ENCODE measurements around the gene DPYD.

Gene DPYD

DNA sequence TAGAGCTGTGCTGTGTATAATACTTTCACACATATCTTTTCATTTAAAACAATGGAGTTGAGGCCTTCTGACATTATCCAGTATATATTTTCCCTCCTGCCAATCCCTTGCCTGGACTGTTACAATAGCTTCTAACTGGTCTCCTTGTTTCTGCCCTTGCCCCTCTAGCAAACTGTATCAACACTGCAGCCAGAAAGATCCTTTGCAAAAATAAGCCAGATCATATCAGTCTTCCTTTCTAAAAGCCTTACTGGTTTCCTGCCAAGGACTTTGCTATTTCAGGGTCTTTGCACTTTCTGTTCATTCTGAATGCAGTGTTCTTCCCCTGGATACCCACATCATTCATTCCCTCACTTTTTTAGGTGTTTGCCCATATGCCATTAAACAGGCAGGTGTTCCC is 829.2 kb downstream of the DPYD start:
- DNase-seq (ENCODE audit: low spot score) = no peak

DNA sequence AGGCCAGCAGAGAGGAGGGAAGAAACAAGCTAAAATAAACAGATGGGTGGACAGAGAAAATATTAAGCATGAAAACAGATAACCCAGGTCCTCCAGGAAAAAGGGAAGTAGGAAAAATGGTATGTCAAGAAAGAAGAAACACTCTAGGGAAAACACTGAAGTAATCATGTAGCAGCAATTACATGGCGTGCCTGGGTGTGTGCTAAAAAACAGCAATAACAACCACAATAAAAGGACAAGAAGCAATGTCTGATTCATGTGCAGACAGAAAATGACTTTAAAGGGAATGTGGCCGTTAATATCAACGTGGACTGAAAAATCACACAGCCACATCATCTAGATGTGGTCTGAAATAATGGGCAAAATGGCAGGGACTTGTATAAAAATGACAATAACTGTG is 829.6 kb downstream of the DPYD start:
- no peak for DNase-seq (ENCODE audit: low spot score)

DNA sequence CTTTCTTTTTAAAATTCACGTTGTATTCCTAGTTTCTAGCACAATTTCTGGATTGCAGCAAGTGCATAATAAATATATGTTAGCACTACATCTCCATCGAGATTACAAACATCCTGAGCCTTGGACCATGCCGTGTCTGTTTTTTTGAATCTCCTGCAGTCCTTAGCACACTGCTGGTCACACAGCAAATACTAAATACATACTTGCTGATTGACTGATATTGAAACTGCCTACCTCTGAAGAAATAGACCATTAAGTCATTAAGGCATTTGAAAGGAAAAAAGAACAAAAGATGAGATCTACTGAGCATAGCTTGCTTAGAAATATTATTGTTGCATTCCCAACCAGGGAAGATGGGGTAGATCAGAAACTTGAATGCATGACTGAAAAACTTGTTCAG is 830.1 kb downstream of the DPYD start:
- DNase-seq (ENCODE audit: low spot score) = no peak

DNA sequence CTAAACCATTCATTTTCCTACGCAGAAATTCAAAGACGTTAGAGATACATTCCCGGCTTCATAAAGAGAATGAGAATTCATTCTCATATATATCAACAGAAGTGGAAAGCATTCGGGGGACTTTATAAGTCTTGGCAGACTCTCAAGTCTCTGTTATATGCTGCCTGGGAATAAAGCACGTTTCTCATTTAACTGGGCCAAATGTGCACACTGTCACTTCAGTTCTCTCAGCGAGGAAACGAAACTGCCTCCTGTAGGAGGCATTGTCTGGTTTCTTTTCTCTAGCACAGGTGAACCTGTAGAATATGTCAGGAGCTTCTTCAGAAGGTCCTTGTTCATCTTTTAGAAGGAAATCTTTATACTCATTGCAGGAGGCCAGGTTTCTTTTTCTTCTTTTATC is 831.7 kb downstream of the DPYD start:
- DNase-seq (ENCODE audit: low spot score) = no peak

DNA sequence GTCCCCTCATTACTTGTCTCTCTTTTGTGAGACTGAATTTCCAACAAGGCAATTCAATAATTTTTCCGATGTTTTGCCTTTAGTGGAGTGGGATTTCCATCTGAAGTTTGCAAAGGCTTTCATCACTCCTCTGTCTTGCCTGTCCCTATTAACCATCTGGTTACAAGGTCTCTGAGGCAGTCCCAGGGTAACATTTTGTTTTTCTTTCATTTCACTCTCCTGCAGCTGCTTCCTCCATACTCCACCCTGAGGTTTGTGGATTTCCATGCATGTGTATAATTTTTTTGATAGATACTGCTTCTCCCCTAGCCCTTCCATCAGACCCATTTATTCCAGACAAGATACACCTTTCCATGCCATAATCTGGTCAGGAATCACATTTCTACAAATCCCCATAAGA is 832.4 kb downstream of the DPYD start:
- DNase-seq (ENCODE audit: low spot score) = no peak

DNA sequence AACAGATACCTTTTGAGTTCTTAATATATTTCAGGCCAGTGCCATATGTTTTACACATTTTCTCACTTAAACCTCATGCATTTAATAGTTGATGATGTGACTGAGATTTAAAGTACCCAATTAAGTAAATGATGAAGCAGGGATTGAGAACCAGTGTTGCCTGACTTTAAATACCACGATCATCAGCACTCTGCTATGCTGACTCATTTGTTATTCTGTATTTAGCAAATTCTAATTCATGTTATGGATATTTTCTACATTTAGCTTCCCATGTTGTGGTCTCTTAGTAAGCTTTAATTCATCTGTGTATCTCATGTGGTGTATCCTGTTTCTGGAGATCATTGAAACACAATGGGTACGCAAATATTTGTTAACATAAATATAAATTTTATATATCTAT is 836.3 kb downstream of the DPYD start:
- peak; percentile 7 for DNase-seq (ENCODE audit: low spot score)

DNA sequence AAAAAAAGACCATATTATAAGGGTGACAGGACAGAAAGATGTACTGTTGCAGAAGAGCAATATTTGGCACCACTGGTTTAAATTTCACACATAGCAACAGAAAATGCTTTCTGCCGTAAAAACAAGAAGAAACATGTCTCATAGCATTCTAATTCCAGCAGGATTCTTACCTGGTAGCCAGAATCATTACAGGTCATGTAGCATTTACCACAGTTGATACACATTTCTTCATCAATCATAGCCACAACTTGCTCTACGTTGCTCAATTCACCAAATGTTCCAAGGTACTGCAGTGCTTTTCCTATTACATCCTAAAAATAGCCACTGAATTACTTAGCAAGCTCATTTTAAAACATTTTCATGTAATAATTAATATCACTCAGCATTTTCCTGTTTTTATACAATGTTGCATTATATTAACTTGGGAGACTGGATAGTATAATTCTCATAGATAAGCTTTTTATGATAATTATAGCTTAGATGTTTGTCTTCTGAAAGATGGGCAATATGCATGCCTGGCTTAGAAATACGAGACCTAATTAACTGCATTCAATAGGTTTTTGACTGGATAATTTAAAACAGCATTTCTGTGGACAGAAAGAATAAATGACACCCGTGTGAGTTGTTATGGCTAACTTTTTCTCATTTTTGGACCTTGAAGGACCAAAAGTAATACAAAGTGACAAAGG is 838.5 kb downstream of the DPYD start:
- no peak for DNase-seq (ENCODE audit: low spot score)

DNA sequence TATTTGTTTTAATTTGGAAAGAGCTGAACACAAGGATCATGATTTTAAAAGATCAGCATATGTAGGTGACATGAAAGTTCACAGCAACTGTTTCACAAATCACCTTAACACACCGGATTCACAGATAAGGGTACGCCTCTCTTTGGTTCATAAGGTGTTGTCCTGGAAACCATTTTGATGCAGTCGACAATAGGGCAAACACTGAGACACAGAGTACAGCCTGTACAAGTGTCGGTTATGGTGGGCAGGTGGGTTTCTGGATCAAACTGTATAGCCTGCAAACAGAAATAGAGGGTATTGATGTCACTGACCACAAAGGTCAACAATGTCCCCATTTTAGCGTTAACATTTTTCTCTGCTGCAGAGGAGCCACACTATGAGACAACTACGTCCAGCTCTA is 842.0 kb downstream of the DPYD start:
- no peak for DNase-seq (ENCODE audit: low spot score)

DNA sequence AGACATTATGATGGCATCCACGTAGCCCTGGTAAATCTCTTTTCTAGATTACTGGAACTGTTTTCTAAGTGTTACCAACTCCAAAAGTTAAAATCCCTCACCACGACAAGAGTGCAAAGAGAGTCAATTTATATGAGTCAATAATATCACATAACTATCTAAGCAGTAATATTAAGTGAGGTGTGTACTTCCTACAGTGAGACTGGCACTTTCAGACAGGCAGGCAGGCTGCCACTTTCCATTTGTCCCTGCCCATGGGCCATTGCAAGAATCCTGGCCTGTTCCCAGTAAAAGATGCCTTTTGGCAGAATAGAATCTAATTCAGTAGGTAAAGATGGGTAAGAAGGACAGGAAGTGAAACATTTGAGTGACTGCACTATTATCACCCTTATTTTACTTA is 843.6 kb downstream of the DPYD start:
- no peak for DNase-seq (ENCODE audit: low spot score)

DNA sequence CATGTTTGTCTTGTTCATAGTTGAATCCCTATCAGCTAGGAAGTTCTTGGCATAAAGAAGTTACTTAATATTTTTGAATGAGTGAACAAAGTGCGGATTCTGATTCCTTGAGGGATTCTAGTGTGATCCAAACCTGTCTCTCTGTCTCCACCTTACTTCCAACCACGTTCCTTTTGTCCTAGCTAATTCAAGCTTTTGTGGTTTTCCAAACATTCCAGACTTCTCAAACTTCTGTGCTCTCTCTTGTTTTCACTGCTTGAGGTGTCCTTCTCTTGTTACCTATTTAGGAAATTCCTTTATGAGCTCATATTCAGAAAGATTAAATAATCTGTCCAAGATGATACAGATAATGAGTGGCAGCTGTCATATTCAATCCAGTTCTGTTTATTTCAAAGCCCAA is 846.1 kb downstream of the DPYD start:
- DNase-seq (ENCODE audit: low spot score) = no peak

DNA sequence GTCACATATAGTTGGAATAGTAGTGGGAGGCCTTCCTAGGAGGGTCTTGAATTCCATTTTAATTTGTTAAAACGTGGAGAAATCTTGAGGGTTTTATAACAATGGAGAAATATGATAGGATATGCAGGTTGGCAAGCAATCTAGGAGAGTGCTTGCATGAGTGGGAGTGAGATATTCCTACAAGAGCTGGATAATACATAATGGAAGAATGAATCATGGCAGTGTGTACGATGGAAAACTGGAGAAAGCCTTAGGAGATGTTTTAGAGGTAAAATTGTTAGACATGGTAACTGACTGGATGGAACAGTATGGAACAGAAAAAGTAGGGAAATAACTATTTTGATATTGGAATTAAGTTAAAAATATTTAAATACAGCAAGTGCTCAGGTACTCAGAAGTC is 846.9 kb downstream of the DPYD start:
- no peak for DNase-seq (ENCODE audit: low spot score)

DNA sequence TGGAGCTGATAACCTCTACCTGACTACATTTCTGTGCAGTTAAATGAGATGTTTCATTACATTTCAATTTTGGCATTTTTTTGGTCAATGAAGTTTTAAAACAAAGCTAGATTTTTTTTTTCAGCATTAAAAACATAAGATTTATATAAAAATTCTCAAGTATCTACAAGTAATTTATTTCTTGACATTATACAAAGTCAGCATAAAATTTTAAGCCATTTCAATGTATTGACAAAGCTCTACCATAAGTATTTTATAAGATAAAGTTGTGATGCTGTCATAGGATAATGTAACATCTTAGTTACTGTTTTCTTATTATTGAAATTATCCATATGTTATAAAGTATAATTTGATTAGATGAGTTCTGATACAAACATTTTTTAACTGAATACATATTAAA is 847.7 kb downstream of the DPYD start:
- no peak for DNase-seq (ENCODE audit: low spot score)

DNA sequence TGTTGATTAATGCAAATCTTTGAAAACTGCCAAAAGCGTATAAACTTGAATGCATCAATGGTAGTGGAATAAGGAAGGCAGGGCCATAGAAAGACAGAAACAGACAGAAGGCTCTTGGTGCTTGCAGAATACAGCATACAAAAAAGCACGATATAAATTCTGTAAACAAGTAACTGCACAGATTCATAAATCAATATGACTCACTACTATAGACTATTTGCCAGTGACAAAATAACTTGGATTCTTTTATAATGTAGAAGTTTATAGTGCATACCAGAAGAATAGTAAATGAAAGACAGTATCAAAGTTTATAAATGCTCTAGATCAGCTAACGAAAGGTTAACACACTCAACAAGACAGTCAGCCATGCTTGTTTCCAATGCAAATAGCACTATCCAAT is 849.7 kb downstream of the DPYD start:
- peak; percentile 5 for DNase-seq (ENCODE audit: low spot score)

DNA sequence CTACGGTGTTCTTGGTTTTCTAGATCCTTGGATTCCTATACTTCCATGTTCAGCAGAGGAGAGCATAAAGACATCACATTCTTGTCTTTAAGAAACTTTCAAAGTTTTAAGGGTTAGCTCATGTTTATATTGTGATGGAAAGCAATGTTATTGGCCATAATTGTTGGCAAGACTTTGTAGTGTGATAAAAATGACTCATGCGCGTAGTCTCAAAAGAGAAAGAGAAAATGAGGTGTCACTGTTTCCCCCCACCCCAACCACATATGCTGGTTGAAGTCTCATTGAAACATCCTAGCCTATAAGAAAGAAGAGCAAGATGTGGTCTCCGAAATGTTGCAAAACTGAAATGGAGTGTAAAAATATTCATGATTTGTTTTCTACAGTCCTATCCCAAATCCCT is 850.5 kb downstream of the DPYD start:
- no peak for DNase-seq (ENCODE audit: low spot score)

DNA sequence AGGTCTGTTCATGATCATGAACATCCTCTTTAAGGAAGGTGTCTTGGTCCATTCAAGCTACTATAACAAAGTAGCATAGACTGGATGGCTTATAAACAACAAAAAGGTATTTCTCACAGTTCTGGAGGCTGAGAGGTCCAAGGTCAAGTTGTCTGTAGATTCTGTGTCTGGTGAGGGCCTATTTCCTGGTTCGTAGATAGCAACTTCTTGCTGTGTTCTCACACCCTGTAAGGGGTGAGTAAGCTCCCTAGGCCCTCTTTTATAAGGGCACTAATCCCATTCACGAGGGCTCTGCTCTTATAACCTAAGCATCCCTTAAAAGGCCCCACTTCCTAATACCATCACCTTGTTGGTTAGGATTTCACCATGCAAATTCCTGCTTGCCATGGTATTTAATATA is 851.5 kb downstream of the DPYD start:
- DNase-seq (ENCODE audit: low spot score) = no peak

DNA sequence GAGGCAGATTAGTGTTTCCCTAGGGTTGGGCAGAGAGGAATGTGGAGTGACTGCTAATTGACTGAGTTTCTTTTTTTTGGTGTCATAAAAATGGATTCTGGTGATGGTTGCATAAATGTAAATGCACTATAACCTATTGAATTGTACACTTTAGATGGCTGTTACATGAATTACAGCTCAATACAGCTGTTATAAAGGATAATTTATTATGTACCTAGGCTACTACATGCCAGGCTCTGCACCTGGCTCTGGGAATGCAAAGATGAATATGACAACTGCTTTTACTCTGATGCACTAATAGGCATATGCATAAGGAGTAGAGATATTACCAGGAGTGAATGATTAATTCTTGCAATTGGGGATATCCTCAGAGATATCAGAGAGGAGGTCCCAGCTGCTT is 854.0 kb downstream of the DPYD start:
- DNase-seq (ENCODE audit: low spot score) = no peak

DNA sequence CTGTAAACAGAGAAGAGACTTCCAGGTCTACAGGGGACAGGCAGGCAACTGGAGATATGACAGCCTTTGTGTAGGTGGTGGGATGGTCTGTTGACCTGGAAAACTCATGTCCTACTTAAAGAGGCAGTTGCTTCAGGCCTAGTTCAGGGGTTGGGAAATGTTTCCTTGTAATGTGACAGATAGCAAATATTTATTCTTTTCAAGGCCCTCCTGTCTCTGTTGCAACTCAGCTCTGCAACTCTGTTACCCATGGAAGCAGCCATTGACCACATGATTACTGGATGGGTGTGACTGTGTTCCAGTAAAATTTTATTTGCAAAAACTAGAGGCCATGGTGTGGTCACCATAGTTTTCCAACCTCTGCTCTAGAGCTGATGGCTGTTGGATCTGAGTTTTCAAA is 857.3 kb downstream of the DPYD start:
- DNase-seq (ENCODE audit: low spot score) = no peak

DNA sequence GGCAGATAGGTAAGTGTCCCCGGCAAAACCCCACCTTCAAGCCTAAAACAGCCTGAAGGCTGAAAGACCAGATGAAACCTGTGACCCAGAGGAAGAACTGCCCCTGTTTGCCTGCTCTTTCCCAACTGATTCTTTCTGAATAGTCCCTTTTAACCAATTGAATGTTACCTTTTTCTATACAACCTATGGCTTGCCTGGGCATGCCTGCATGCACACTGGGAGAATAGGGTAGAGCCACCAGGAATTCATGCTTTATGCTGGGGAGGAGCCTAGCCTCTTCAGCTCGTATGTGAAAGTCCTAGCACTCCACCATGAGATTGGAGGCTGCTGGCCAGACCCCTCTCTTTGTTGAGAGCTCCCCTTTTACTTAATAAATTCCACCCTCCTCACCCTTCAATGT is 859.2 kb downstream of the DPYD start:
- no peak for DNase-seq (ENCODE audit: low spot score)

DNA sequence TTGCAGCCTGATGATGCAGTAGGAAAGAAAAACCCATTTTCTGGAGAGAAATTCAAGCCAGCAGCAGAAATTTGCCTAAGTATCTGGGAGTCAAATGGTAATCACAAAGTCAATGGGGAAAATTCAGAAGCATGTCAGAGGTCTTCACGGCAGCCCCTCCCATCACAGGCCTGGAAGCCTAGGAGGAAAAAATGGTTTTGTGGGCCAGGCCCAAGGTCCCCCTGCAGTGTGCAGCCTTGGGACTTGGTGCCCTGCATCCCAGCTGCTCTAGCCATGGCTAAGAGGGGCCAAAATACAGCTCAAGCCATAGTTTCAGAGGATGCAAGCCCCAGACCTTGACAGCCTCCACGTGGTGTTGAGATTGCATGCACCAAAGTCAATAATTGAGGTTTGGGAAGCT is 864.4 kb downstream of the DPYD start:
- DNase-seq (ENCODE audit: low spot score) = no peak

DNA sequence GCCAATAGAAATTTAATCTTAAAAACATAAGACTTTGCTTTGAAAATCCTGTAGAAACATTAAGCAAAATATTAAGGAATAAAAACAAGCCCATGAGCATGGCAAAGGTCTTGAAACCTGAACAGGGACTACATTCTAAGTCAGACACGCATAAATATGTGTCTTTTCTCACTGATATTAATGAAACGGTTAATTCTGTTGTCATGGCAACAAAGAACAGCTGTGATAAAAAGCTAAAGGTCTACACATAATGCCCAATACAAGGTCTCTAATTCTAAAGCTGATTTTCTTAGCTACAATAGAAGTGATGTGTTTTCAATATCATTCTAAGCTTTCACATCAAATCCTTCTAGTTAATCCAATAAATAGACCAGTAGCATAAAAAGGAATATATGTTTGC is 867.6 kb downstream of the DPYD start:
- no peak for DNase-seq (ENCODE audit: low spot score)

DNA sequence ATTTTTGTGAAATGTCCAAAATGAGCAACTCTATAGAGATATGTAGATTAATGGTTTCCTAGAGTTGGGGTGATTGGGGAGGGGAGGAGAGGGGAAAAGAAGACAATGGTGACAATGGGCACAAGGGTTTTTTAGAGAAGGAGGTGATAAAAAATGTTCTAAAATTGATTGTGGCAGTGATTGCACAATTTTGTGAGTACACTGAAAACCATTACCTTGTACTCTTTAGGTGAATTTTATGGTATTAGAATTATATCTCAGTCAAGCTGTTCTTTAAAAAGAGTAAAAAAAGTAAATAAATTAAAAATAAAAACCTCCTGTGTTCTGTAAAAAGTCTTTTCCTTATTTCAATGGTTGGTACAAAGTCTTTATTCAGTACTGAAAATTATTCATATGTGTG is 869.0 kb downstream of the DPYD start:
- DNase-seq (ENCODE audit: low spot score) = no peak

DNA sequence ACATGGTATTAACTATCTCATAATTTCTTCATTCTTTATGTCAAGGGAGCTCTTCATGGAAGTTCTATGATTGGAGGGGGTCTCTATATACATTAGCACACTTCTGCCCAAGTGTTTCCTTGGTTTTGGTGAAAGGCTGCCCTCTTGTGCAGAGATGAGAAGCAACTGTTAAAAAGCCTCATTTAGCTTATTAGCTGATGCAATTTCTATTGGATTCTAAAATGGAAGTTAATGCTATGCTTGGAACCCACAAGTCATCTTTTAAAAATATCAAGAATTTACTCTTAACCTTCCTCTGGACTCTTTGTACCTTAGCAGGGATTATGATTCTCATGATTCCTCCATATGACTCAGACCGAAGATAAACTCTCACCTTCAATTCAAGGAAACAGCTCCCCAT is 870.3 kb downstream of the DPYD start:
- DNase-seq (ENCODE audit: low spot score) = peak; percentile 21

DNA sequence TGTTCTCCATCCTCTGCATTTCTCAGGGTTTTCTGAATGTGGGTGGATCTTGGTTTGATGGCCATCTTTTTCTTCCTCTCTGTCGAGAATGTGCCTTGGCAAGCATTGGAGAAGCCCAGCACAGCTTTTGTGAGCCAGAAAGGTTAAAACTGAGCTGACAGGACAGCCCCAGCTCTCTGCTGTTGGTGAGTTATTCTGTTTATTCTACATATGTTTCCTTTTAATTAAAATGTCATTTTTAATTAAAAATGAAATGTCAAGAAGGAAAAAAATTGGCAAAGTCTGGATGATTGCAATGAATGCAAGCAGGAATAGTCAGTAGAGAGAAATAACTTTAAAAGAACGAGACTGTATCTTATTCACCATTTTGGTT is 873.4 kb downstream of the DPYD start:
- no peak for DNase-seq (ENCODE audit: low spot score)

DNA sequence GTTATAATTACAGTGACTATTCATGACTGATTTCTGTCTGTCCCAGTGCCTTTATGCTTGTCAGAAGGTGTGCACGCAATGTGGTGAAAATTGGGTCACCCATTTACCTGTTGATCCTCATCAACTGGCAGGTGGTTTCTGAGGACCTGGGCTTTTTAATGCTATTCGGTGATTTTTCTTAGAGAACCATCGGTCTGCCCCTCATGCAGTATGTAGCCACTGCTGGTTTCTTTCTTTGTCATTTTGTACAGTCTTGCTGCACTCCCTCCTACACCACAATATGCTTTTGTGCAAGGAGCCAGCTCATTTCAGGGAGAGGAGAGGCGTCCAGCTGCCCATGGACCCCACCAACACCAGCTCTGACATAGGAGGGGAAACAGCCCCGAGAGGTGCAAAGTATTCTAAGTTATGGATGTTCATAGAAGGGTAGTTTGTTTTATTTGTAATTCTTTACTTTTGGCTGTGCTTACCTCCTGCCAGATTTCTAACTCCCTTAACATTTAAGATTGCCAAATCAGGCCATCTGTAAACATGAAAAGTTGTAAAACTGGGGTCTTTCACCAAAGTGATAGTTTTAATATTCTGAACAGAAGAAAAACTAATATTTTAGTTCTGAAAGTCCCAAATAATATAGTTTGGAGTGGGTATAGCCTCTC is 873.9 kb downstream of the DPYD start:
- DNase-seq (ENCODE audit: low spot score) = no peak
